ENCODE results near the gene ATF7.
"Not testable (repeated sequence)": the region's sequence is repeated elsewhere in the genome, so short reads cannot be mapped to it uniquely, and the experiment has no call there.

ATF7 gene

DNA sequence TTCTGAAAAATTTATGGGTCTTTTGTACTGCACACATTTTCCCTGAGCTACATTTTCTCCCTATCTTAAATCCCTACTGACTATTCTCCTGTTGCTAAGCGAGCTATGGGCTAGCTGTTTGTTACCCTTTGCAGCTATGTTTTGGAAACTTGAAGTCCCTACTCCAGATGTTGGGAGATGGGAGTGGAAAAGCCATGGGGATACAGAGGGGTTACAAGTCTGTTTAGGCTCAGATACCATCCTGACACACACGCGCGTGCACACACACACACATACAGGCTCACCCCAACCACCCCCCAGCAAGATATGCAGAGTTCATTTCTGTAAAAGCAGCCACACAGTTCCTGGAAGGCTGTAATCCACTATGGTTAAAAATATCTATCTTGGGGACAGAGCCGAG lies 33.9 kb upstream of the ATF7 start:
- no peak overlapping the region for H3K4me3 ChIP-seq (ENCODE audit: low read depth, low read length)
- TF ChIP-seq, protein P1, sequence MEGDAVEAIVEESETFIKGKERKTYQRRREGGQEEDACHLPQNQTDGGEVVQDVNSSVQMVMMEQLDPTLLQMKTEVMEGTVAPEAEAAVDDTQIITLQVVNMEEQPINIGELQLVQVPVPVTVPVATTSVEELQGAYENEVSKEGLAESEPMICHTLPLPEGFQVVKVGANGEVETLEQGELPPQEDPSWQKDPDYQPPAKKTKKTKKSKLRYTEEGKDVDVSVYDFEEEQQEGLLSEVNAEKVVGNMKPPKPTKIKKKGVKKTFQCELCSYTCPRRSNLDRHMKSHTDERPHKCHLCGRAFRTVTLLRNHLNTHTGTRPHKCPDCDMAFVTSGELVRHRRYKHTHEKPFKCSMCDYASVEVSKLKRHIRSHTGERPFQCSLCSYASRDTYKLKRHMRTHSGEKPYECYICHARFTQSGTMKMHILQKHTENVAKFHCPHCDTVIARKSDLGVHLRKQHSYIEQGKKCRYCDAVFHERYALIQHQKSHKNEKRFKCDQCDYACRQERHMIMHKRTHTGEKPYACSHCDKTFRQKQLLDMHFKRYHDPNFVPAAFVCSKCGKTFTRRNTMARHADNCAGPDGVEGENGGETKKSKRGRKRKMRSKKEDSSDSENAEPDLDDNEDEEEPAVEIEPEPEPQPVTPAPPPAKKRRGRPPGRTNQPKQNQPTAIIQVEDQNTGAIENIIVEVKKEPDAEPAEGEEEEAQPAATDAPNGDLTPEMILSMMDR (IDR thresholded peaks at IDR 0.05; ENCODE audit: low read depth, low read length) = no peak

GRCh38 chr12:53659571-53659981 lies 33.4 kb upstream of the ATF7 start:
- peak overlapping the region; percentile 27; the same call in 1 of the 2 replicates for H3K4me3 ChIP-seq (ENCODE audit: low read depth, low read length)
- TF ChIP-seq, protein P1 (IDR thresholded peaks at IDR 0.05; ENCODE audit: low read depth, low read length) = no peak

- H3K4me3 ChIP-seq (ENCODE audit: low read depth, low read length) = peak overlapping the region; percentile 27; the same call in 1 of the 2 replicates
- TF ChIP-seq, protein P1 (IDR thresholded peaks at IDR 0.05; ENCODE audit: low read depth, low read length) = no peak
Measured at GRCh38 chr12:53659011-53659551, 32.9 kb upstream of the ATF7 start.

GRCh38 chr12:53657041-53657440 lies 30.9 kb upstream of the ATF7 start:
- H3K4me3 ChIP-seq (ENCODE audit: low read depth, low read length) = no peak overlapping the region
- TF ChIP-seq, protein P1 (IDR thresholded peaks at IDR 0.05; ENCODE audit: low read depth, low read length) = no peak

DNA sequence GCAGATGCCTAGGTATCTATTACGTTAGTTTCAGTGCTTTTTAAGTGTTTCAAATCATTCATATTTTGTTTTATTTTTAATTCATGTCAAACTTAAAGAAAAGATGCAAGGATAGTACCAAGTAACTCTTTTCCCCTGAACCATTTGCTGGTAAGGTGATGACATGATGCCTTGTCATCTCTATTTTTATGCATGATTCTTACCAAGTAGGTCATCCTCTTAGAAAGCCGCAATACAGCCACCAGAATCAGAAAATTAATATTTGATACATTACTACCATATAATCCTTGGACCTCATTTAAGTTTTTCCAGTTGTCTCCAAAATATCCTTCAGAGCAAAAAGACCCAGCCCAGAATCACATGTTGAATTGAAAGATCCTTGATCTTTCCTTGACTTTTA lies 27.4 kb upstream of the ATF7 start:
- H3K4me3 ChIP-seq (ENCODE audit: low read depth, low read length) = no peak overlapping the region
- TF ChIP-seq, protein P1 (IDR thresholded peaks at IDR 0.05; ENCODE audit: low read depth, low read length) = no peak

GRCh38 chr12:53652366-53652765 lies 26.2 kb upstream of the ATF7 start:
- TF ChIP-seq, protein P1 (IDR thresholded peaks at IDR 0.05; ENCODE audit: low read depth, low read length) = no peak
- H3K4me3 ChIP-seq (ENCODE audit: low read depth, low read length) = no peak overlapping the region

DNA sequence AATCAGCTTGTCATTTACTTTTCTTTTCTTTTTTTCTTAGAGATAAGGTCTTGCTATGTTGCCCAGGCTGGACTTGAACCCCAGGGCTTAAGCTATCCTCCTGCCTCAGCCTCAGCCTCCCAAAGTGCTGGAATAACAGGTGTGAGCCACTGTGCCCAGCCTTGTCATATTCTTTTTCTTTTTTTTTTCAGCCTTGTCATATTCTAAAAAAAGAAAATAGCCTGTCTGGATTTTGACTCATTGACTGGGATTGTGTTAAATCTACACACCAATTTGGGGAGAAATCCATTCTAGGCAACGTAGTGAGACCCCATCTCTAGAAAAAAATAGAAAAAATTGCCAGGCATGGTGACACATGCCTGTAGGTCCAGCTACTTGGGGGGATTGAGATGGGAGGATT lies 25.6 kb upstream of the ATF7 start:
- TF ChIP-seq, protein P1 (IDR thresholded peaks at IDR 0.05; ENCODE audit: low read depth, low read length) = no peak
- no peak overlapping the region for H3K4me3 ChIP-seq (ENCODE audit: low read depth, low read length)

DNA sequence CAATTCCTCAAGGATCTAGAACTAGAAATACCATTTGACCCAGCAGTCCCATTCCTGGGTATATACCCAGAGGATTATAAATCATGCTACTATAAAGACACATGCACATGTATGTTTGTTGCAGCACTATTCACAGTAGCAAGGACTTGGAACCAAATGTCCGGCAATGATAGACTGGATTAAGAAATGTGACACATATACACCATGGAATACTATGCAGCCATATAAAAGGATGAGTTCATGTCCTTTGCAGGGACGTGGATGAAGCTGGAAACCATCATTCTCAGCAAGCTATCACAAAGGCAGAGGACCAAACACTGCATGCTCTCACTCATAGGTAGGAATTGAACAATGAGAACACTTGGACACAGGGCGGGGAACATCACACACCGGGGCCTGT lies 20.1 kb upstream of the ATF7 start:
- H3K4me3 ChIP-seq (ENCODE audit: low read depth, low read length) = not testable (repeated sequence)

Measured in WI38 (cell line).